Measurements from ENCODE around the gene CAMK1D.

DNA sequence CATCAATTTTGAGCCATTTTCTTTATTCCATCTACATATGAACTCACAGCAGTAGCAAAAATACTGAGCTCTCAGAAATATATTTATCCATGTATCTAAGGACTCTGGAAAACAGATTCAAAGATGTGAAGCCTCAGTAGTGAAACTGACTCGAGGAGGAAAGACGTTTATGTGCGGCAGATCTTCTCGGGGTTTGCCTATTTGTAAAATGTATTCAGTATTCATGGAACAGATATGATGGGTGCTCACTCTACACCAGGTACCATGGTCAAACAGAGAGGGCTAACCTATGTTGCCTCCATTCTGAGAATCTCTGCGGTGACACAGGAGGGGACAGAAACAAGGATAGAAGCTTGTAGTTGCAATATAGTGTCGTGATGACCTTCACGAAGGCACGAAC, 93.7 kb downstream of the CAMK1D start:
- TF ChIP-seq POLR2AphosphoS5 (IDR thresholded peaks at IDR 0.05; ENCODE audit: insufficient read depth, low read depth, low read length) (no peak), POLR2A (IDR thresholded peaks at IDR 0.05; ENCODE audit: low read depth, low read length) (no peak)

Data from endothelial cell of umbilical vein (primary cell).